Measurements from ENCODE around the gene ABCC6.
"Not testable (repeated sequence)": the region's sequence is repeated elsewhere in the genome, so short reads cannot be mapped to it uniquely, and the experiment has no call there.

GRCh38 chr16:16213863-16214293 is 9.4 kb downstream of the ABCC6 start:
- TF ChIP-seq CTCF (tag by site-specific recombination; IDR thresholded peaks at IDR 0.05); ATF2 (tag by site-specific recombination; IDR thresholded peaks at IDR 0.05; ENCODE audit: low read depth); ZNF639 (tag by site-specific recombination; IDR thresholded peaks at IDR 0.05); ZSCAN5A (tag by site-specific recombination; IDR thresholded peaks at IDR 0.05); ZNF449 (tag by site-specific recombination; IDR thresholded peaks at IDR 0.05); ZIC2 (tag by site-specific recombination; IDR thresholded peaks at IDR 0.05); ZNF501 (tag by site-specific recombination; IDR thresholded peaks at IDR 0.05); ZSCAN30 (tag by site-specific recombination; IDR thresholded peaks at IDR 0.05); KLF1 (tag by site-specific recombination; IDR thresholded peaks at IDR 0.05); ZNF18 (tag by site-specific recombination; IDR thresholded peaks at IDR 0.05); ZBTB10 (tag by site-specific recombination; IDR thresholded peaks at IDR 0.05); GLI4 (tag by site-specific recombination; IDR thresholded peaks at IDR 0.05); ZNF571 (tag by site-specific recombination; IDR thresholded peaks at IDR 0.05): not testable (repeated sequence)
